Esophagus (tissue), 2 donors: ENCODE results near the gene MLLT10. TPM values are rescaled to one million over a fixed set of nuclear protein-coding genes. Genes with fewer than 3 reads are reported as not detected.

Experiments used
- H3K27ac ChIP-seq, 2 donors: one replicate each; pipeline ENCODE4 v1.5.1; 2013; ENCODE audit warnings: low read depth in 2 of 2, mild to moderate bottlenecking in 2 of 2, inconsistent platforms in 1 of 2, low read length in 1 of 2, moderate library complexity in 1 of 2
- H3K27me3 ChIP-seq, 2 donors: one replicate each; pipeline ENCODE4 v1.6.1; 2013; ENCODE audit warnings: low read length in 2 of 2, control low read depth in 1 of 2, mild to moderate bottlenecking in 1 of 2; ENCODE audit not compliant: insufficient read depth in 2 of 2, control insufficient read depth in 1 of 2
- H3K36me3 ChIP-seq, 2 donors: one replicate each; pipeline ENCODE4 v1.6.1; 2013; ENCODE audit warnings: low read length in 1 of 2; ENCODE audit not compliant: control insufficient read depth in 2 of 2, insufficient read depth in 2 of 2
- H3K4me1 ChIP-seq, 2 donors: one replicate each; pipeline ENCODE4 v1.6.1; 2013; ENCODE audit warnings: low read length in 1 of 2; ENCODE audit not compliant: control insufficient read depth in 2 of 2, insufficient read depth in 2 of 2
- H3K4me3 ChIP-seq, 2 donors: one replicate each; pipeline ENCODE4 v1.5.1; 2013; ENCODE audit warnings: low read length in 2 of 2, mild to moderate bottlenecking in 2 of 2, low read depth in 1 of 2, moderate library complexity in 1 of 2
- H3K9me3 ChIP-seq, 2 donors: one replicate each; pipeline ENCODE4 v1.6.1; 2013; ENCODE audit warnings: mild to moderate bottlenecking in 2 of 2, low read depth in 1 of 2, low read length in 1 of 2, moderate library complexity in 1 of 2; ENCODE audit not compliant: control insufficient read depth in 2 of 2, insufficient read depth in 1 of 2
- WGBS, 2 donors: extraction: QIAGEN DNeasy Blood & Tissue Kit; methylation state at CpG; one replicate each; pipeline ENCODE4 v1.1.7; 2013; 5-methylcytosine and 5-hydroxymethylcytosine counted together
- polyA plus RNA-seq, 2 donors: library from polyadenylated mRNA; stranded (reverse); fragments of 200-250 nt; gene quantifications; one replicate each; pipeline ENCODE4 v1.2.3, GENCODE V29; 2013
- donor health status: healthy with polysubstance abuse.
- donor health status: Bipolar disorder and iron deficiency.

The MLLT10 gene
- polyA plus RNA-seq, 2 donors = 14.2 to 17.7 TPM

DNA sequence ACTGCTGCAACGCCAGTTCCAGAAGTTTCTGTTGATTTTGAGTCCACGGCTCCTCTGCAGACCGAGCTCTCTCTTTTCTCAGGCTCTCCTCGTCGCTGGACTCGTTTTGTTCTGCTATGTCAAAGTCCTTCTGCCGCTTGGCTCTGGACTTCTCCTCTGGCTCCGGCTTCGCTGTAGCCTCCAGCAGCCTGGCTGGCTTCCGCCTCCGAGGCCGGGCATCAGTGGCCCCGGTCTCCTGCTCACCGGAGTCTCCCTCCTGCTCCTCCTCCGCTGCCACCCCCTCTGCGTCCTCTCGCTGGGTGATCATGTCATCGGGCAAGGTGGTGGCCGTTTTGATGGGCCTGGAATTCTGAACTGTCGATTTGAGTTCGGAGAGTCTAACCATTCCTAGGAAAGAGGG is 225.2 kb downstream of the MLLT10 start:
- peaks cover 0 to 8% of the 10 kb centered on the region in 2 donors for H3K36me3 ChIP-seq
- H3K27ac ChIP-seq = no peak overlapping the region
- WGBS, 2 donors = 96 to 97% methylated on average over 21 of the region's 21 CpGs
- H3K4me3 ChIP-seq = no peak overlapping the region
- no peaks in the 10 kb centered on the region for H3K27me3 ChIP-seq
- H3K9me3 ChIP-seq = peaks cover 0 to 2% of the 10 kb centered on the region in 2 donors
- H3K4me1 ChIP-seq = no peaks in the 10 kb centered on the region

DNA sequence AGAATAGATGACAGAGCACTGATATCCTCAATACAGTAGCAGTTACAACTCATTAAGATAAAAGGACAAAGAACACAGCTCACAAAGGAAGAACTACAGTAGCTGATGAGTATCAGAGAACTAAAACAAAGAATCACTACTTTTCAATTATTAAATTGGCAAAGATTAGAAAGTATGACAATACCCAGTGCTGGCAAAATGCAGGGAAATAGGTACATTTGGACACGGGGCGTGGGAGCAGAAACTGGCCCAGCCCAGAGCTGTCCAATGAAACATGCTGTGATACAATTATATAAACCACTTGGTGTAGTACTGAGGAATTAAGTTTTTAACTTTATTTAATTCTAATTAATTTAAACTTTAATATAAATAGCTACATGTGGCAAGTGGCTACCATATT is 226.3 kb downstream of the MLLT10 start:
- no peak overlapping the region for H3K27ac ChIP-seq
- H3K9me3 ChIP-seq = peaks cover 0 to 2% of the 10 kb centered on the region in 2 donors
- H3K27me3 ChIP-seq = no peaks in the 10 kb centered on the region
- H3K4me1 ChIP-seq = no peaks in the 10 kb centered on the region
- peaks cover 0 to 5% of the 10 kb centered on the region in 2 donors for H3K36me3 ChIP-seq
- no peak overlapping the region for H3K4me3 ChIP-seq
- 95 to 99% methylated on average over 2 of the region's 2 CpGs for WGBS, 2 donors

DNA sequence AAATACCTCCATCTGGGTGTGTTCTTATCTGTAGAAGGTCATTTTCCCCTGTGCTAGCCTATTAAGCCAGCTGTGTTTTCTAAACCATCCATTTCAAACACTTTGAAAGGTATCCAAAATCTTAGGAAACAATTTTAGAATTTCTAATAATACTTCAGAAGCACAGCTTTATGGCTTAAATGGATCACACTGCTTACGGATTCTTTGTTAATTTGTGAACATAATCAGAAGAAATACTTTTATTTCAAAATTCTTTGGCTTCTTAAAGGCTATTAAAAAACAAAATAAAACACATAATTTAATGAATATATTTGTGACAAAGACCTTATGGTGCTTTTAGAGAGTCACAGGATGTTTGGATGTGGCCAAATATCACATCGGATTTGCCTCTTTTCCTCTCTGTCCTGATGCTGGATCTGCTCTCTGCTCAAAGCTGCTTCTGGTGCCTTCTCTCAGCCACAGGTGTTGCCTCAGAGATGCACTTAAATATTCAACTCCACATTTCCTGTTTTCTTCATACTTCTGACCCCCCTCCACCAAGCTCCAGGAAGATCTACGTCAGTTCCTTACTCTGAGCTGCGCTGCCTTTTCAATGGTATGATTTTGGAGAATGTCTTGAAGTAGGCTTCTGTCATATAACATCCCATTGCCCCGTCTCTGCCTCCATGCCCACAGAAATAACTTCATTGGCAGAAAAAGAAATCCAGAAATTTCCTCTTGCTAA is 230.6 kb downstream of the MLLT10 start:
- Histone ChIP-seq H3K27ac (no peak overlapping the region), H3K27me3 (no peaks in the 10 kb centered on the region), H3K4me1 (no peaks in the 10 kb centered on the region), H3K9me3 (peaks cover 0 to 2% of the 10 kb centered on the region in 2 donors), H3K4me3 (no peak overlapping the region), H3K36me3 (peaks cover 0 to 3% of the 10 kb centered on the region in 2 donors)
- 85 to 87% methylated on average over 5 of the region's 5 CpGs for WGBS, 2 donors

DNA sequence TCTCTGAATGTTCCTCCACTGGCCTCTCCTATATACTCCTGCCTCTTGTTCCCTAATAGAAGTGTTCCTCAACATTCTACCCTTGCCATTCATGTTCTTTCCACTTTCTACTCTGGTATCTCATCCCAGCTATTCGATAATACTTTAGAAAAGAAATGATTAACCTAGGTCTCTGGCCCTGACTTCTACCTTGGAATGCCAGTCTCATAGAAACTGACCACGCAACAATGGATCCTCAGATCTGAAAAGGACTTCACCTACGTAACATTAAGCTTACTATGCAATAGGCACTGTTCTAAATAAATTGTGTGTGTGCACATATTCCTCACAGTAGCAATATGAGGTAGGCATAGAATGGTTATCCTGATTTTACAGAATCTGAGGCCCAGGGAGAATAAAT is 235.0 kb downstream of the MLLT10 start:
- Histone ChIP-seq H3K4me3 (no peak overlapping the region), H3K4me1 (no peaks in the 10 kb centered on the region), H3K27ac (no peak overlapping the region), H3K27me3 (no peaks in the 10 kb centered on the region), H3K9me3 (no peaks in the 10 kb centered on the region), H3K36me3 (peaks cover 0 to 3% of the 10 kb centered on the region in 2 donors)
- WGBS, 2 donors = 89 to 97% methylated on average over 3 of the region's 3 CpGs

DNA sequence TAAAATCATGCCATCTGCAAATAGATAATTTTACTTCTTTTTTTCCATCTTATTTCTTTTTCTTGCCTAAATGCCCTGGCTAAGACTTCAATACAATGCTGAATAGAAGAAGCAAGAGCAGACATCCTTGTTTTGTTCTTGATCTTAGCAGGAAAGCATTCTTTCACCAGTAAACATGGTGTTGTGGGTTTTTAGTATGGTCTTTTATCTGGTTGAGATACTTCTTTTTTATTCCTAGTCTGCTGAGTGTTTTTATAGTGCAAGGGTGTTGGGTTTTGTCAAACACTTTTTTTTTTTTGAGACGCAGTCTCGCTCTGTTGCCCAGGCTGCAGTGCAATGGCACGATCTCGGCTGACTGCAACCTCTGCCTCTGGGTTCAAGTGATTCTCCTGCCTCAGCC is 237.2 kb downstream of the MLLT10 start:
- Histone ChIP-seq H3K36me3 (no peaks in the 10 kb centered on the region), H3K27me3 (no peaks in the 10 kb centered on the region), H3K9me3 (no peaks in the 10 kb centered on the region), H3K4me3 (no peak overlapping the region), H3K27ac (no peak overlapping the region), H3K4me1 (no peaks in the 10 kb centered on the region)
- WGBS, 2 donors = 95 to 96% methylated on average over 4 of the region's 4 CpGs

DNA sequence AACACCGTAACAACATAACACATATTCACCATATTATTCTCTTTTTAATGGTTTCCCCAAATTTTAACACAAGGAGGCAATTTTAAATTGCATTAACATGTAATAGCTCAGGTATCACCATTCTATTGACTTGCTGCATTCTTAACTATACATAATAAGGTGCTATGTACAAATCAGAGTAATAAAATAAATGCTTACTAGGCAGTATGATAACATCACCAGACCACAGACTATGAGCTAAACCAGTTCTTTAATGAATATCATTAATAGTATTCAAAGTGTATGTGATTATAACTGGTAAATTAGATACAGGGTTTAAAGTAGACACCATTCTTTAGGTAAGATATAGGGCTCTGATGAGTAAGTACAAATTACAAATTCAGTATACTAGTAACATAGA is 242.9 kb downstream of the MLLT10 start:
- Histone ChIP-seq H3K27me3 (no peaks in the 10 kb centered on the region), H3K27ac (no peak overlapping the region), H3K36me3 (no peaks in the 10 kb centered on the region), H3K9me3 (peaks cover 0 to 4% of the 10 kb centered on the region in 2 donors), H3K4me3 (no peak overlapping the region), H3K4me1 (no peaks in the 10 kb centered on the region)
- WGBS, 2 donors = 98 to 100% methylated on average over 1 of the region's 1 CpG

DNA sequence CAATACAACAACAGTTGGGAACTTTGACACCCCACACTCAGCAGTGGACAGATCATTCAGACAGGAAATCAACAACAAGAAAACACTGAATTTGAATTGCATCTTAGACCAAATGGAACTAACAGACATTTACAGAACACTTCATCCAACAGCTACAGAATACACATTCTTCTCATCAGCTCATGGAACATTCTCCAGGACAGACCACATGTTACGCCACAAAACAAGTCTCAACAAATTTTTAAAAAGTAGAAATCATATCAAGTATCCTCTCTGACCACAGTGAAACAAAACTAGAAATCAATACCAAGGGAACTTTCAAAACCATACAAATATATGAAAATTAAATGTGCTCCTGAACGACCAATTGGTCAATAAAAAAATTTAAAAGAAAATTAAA is 257.2 kb downstream of the MLLT10 start:
- Histone ChIP-seq H3K4me3 (no peak overlapping the region), H3K27me3 (no peaks in the 10 kb centered on the region), H3K4me1 (peaks cover 0 to 2% of the 10 kb centered on the region in 2 donors), H3K9me3 (no peaks in the 10 kb centered on the region), H3K27ac (no peak overlapping the region), H3K36me3 (no peaks in the 10 kb centered on the region)
- WGBS, 2 donors = 95 to 97% methylated on average over 2 of the region's 2 CpGs

Other genes starting within 250 kb of the MLLT10 start
- gene SKIDA1, start 8.6 kb upstream of the MLLT10 start, polyA plus RNA-seq = under 1 TPM; 0.19 to 0.22 TPM